Measurements from ENCODE around the gene SNAI3. TPM values are rescaled to one million over a fixed set of nuclear protein-coding genes. Genes with fewer than 3 reads are reported as not detected.

The SNAI3 gene
- total and polyA plus RNA-seq, 2 of the 8 experiments (the other 6 are each of a cell fraction or from before 2014, with no cell fraction given): 8.5 to 13.3 TPM

- Histone ChIP-seq H2BK20ac (ENCODE audit: low read length) (no peak overlapping the region), H3K18ac (ENCODE audit: extremely low read depth, low read length) (no peak overlapping the region), H3K79me2 (ENCODE audit: control insufficient read depth in 1 of 2, insufficient read depth in 2 of 2, low read length in 2 of 2) (peaks cover 0 to under 1% of the 10 kb centered on the region in 2 experiments; a peak in 1 of 4 replicates), H3K23ac (ENCODE audit: insufficient read length) (no peak overlapping the region), H2BK12ac (ENCODE audit: low read depth, low read length) (no peak overlapping the region), H2BK120ac (replicated peaks; ENCODE audit: low read depth, low read length) (no peak overlapping the region), H3K79me1 (ENCODE audit: low read depth, low read length) (peaks cover 6% of the 10 kb centered on the region; the same call in 1 of the 2 replicates), H4K91ac (replicated peaks; ENCODE audit: insufficient read length, low read length) (no peak overlapping the region), H3K27me3 (replicated peaks in 1 of 4; ENCODE audit: control insufficient read depth in 3 of 4, extremely low read depth in 1 of 4, insufficient read depth in 3 of 4, low read length in 3 of 4) (no peaks in the 10 kb centered on the region), H2AK5ac (ENCODE audit: low read depth, low read length) (no peak overlapping the region), H4K20me1 (replicated peaks in 1 of 2; ENCODE audit: control insufficient read depth in 1 of 2, insufficient read depth in 2 of 2, low read length in 2 of 2) (peaks cover 2 to 4% of the 10 kb centered on the region in 2 experiments), H3K23me2 (ENCODE audit: low read depth, low read length) (no peaks in the 10 kb centered on the region), H4K8ac (ENCODE audit: extremely low read depth, insufficient read depth, low read length) (no peak overlapping the region; the same call in none of the 2 replicates), H3K36me3 (ENCODE audit: control insufficient read depth in 2 of 4, insufficient read depth in 4 of 4, low read length in 3 of 4) (peaks cover 0 to 15% (median 4%) of the 10 kb centered on the region in 4 experiments; a peak in 4 of 8 replicates), H3K4me1 (replicated peaks in 1 of 4; ENCODE audit: control insufficient read depth in 3 of 4, insufficient read depth in 4 of 4, low read length in 3 of 4) (no peaks in the 10 kb centered on the region), H3K9ac (replicated peaks in 1 of 4; ENCODE audit: extremely low read depth in 1 of 4, low read depth in 3 of 4, low read length in 3 of 4) (no peak overlapping the region), H2AFZ (ENCODE audit: low read length) (no peak overlapping the region), H3K4me2 (ENCODE audit: insufficient read depth in 1 of 2, low read depth in 2 of 2, low read length in 2 of 2) (no peak overlapping the region), H3K56ac (replicated peaks; ENCODE audit: insufficient read length, low read depth, low read length) (no peak overlapping the region), H3K14ac (ENCODE audit: insufficient read length) (no peak overlapping the region), H3K9me3 (ENCODE audit: insufficient read depth in 2 of 2, low read depth in 1 of 2, low read length in 1 of 2) (no peaks in the 10 kb centered on the region), H3K27ac (ENCODE audit: low read depth, low read length) (no peak overlapping the region), H3K4me3 (ENCODE audit: extremely low read depth in 1 of 4, insufficient read depth in 2 of 4, low read depth in 3 of 4, low read length in 4 of 4) (no peak overlapping the region), H2BK15ac (ENCODE audit: low read length) (no peak overlapping the region), H4K5ac (ENCODE audit: insufficient read length, low read depth, low read length) (no peak overlapping the region), H2BK5ac (ENCODE audit: low read depth, low read length) (no peak overlapping the region), H3K4ac (replicated peaks; ENCODE audit: insufficient read length, low read depth, low read length) (no peak overlapping the region)
- DNase-seq (ENCODE audit: low read depth in 1 of 2, low spot score in 2 of 2) (no peak), FAIRE-seq (no peak)
- CTCF ChIA-PET (ENCODE audit: partially characterized antibody): interaction anchor here (0.7 to 6.5 kb wide), 12 partner anchors 9 to 154 kb away, joined by 3 to 37 read pairs (median 4); no protein-coding TSS in a partner anchor
- 95% methylated on average over 18 of the region's 25 CpGs; no CpG with 5 or more reads in 1 of the 2 experiments for WGBS, 2 experiments (ENCODE audit: extremely low coverage in 1 of 2, insufficient coverage in 1 of 2, insufficient read length in 1 of 2, insufficient replicate concordance in 2 of 2, low coverage in 1 of 2, low lambda C conversion rate in 2 of 2, missing lambda C conversion rate in 1 of 2)
- POLR2A ChIA-PET (ENCODE audit: partially characterized antibody): interaction anchor here (0.6 to 1.6 kb wide), 3 partner anchors 8 to 60 kb away, joined by 3 to 6 read pairs (median 3); partner anchors contain the start of genes CTU2 and IL17C
These were observed 12.3 kb upstream of the SNAI3 start for GRCh38 chr16:88698646-88699045.

Data from H1 (cell line).